GM21526 (cell line): Measurements from ENCODE around the gene NAXE.
"Not testable (repeated sequence)": the region's sequence is repeated elsewhere in the genome, so short reads cannot be mapped to it uniquely, and the experiment has no call there.

Experiments used
- ATAC-seq: cut with Tn5 transposase; IDR thresholded peaks from one replicate; pipeline ENCODE4 v1.9.1; 2021; ENCODE audit warnings: moderate library complexity; ENCODE audit not compliant: unreplicated experiment, low FRiP score

The NAXE gene

DNA sequence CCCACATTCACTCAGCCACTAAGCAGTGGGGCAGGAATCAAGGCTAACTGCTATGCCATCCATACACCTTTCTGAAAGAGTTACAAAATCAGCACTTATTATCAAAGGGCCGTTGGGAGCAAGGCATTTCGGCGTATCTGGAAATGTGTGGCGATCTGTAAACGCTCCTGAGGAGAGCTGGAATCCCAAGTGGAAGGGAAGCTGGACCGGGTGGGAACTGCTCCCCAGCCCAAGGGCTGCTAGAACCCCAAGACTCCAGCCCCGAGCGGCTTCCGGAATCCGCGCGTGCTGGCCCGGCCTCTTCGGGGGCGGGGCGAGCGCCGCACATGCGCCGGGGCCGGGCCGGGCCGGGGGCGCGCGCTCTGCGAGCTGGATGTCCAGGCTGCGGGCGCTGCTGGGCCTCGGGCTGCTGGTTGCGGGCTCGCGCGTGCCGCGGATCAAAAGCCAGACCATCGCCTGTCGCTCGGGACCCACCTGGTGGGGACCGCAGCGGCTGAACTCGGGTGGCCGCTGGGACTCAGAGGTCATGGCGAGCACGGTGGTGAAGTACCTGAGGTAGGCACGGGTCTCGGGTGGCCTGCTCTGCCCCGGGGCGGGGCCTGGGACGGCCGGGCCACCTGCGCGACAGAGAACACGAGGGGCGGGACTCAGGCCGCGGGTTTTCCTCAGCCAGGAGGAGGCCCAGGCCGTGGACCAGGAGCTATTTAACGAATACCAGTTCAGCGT, at the start of gene NAXE:
TSS of gene NAXE (plus strand) at position 345 of the 726 bp plus-strand sequence. CDS start at position 374, 29 bp downstream.
- ATAC-seq, result peak; percentile 74

GRCh38 chr1:156543066-156543465, 48.5 kb upstream of the NAXE start:
- ATAC-seq, result no peak

DNA sequence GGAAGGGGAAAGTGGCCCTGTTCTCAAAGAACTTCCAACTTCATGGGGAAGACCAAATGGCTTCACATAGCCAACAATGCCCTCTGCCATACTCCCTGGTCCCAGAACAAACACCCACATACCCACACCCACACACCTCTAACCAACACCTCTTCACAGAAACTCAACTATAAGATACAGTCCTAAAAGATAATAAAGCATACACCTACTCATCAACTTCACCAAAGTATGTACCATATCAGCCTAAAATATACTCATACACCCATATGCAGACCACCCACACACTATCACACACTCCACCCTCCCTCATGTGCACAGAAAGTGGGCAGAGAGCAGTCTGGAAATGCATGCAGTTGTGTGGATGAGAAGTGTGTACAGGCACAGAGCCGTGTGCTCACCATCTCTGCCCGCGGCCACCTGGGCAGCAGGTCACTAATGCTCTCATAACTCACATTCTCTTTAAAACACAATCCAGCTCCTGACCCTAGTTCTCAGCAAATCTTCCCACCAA, 46.9 kb upstream of the NAXE start:
- no peak for ATAC-seq

DNA sequence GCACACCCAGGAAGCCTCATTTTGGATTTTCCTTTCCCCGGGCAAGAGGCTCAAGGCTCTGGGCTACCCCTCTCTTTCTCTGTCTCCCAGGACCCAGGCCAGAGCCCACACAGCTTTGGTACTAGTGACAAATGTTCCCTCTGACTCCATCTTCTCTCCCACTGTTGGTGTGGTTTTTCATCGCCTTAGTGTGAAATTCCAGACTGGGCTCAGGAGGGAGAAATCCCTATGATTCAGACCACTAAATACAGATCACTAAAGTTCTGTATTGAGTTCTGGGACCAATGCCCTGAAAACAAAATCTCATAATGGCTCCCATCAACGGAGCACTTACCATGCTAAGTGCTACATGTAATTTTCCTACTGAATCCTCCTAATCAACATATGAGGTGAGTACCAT, 45.3 kb upstream of the NAXE start:
- ATAC-seq, result no peak

DNA sequence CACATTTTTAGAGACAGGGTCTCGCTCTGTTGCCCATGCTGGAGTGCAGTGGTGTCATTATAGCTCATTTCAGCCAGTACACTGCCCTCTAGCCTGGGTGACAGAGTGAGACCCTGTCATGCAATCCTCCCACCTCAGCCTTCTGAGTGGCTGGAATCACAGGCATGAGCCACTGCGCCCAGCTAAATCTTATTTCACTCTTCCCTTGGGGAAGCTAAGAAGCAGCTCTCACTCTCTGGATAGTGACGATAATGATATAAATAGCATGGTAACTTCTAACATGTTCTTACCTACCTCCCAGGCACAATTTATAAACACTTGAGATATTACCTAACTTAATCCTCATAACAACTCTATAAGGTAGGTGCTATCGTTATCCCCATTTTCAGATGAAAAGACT, 44.1 kb upstream of the NAXE start:
- no peak for ATAC-seq

GRCh38 chr1:156547982-156548381, 43.6 kb upstream of the NAXE start:
- ATAC-seq, result no peak

DNA sequence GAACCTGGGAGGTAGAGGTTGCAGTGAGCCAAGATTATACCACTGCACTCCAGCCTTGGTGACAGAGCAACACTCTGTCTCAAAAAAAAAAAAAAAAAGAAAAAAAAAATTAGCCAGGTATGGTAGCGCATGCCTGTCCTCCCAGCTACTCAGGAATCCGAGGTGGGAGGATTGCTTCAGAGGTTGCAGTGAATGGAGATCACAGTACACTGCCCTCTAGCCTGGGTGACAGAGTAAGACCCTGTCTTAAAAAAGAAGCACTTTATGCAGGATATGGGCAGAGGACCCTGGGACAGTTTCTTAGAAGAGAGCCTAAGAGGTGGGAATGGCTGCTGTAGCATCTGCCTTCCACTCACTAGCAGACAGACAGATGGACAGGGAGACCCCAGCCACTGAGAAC, 42.2 kb upstream of the NAXE start:
- ATAC-seq, result no peak

DNA sequence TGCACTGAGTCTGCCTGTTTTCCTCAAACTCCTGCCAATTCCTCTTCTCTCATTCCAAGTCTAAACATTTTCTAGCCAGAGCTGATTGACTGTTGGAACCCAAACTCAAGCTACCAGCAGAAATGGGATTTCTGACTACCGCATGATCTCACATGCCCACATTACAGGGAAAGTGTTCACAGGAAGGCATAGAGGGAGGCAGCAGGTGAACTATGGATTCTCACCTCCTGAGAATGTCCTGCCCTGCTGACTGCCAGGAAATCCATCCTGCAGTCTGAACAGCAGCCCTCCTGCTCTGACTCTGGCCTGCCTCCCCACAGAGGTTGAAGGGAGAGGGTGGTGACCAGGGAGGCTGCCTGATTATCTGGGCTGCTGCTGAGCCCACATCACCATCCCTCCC, 41.7 kb upstream of the NAXE start:
- no peak for ATAC-seq

DNA sequence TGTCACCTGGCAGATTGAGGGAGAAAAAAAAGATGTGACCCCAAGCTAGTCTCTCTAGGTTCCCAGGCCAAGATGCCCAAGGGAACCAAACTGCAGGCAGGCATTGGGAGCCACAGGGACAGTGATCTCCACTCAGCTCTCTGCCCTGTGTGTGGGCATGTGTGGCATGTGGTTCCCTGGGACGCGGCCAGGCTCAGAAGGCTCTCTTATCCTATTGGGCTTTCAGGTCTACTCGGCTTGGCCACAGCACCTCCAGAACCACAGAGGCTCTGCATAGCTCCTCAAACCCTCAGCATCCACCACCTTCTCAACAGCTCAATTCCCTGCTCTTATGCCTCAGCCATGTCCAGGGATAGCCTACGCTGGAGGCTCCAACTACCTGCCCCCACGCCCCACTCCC, 41.2 kb upstream of the NAXE start:
- ATAC-seq, result no peak

DNA sequence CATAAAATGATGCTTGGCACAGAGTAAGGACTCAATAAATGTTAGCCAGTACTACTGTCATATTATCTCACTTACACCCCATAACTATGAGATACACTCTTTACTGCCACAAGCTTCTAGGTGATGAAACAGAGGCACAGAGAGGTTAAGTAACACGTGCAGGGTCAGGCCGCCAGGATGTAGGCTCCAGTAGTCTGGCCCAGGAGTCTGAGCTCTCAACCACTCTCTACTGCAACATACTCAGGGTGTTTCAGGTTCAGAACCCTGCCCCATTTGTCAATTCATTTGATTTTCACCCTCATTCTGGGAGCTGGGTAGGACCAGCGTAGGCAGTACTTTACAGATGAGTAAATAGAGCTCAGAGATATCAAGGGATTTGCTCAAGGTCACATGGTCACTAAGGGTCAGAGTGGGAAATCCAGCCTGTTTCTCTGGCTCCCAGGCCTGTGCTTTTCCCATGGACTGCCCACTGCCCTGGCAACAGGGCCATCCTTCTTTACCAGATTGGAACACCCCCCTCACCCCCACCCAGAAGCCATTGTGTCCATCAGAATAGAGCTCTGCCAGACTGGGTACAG, 40.4 kb upstream of the NAXE start:
- ATAC-seq, result no peak

- no peak for ATAC-seq
Observed at GRCh38 chr1:156551869-156552268, 39.7 kb upstream of the NAXE start.

DNA sequence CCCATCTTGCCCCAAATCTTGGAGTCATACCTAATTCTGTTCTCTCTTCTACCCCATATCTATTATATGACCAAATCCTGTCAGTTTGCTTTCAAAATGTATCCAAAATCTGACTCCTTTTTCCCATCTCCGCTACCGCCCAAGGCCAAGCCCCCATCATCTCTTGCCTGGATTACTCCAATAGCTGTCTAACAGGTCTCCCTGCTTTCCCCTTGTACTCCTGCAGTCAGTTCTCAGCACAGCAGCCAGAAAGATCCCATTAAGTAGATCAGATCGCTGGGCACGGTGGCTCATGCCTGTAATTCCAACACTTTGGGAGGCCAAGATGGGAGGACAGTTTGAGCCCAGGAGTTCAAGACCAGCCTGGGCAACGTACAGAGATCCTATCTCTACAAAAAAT, 39.1 kb upstream of the NAXE start:
- no peak for ATAC-seq

DNA sequence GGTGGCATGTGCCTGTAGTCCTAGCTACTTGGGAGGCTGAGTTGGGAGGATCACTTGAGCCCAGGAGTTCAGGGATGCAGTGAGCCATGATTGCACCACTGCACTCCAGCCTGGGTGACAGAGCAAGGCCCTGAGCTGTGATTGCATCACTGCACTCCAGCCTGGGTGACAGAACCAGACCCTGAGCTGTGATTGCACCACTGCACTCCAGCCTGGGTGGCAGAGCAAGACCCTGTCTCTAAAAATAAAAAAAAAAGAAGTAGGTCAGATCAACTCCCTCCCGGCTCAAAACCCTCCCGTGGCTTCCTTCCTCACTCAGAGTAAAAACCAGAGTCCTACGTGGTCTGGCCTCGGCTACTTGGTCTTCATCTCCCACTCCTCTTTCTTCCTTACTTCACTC, 38.6 kb upstream of the NAXE start:
- ATAC-seq, result not testable (repeated sequence)

DNA sequence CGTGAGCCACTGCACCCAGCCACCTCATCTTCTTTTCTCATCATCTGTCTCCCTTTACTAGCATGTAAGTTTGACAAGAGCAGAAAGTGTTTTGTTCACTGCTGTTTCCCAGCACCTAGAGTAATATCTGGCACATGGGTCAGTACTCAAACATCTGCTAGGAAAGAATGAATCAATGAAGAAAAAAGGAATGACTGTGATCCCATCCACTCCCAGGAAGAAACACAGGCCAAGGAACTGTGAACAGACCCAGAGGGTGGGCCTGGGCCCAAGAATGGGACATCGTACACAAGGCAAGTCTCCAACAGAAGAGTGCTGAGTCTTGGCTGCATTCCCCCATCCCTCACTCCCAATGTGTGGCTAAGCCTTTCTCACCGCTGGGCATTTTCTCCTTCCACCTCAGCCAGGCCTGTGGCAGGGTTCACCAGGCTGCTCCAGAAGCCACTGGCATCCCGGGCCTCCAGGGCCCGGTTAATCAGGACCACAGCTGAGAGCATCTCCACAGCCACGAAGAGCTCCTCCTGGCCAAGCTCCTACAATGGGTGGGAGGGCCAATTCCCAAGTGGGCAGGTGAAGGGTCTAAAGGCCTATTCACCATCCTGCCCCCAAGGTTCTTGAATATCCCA, 37.6 kb upstream of the NAXE start:
- ATAC-seq, result no peak

- no peak for ATAC-seq
Observed at GRCh38 chr1:156554971-156555370, 36.6 kb upstream of the NAXE start.

DNA sequence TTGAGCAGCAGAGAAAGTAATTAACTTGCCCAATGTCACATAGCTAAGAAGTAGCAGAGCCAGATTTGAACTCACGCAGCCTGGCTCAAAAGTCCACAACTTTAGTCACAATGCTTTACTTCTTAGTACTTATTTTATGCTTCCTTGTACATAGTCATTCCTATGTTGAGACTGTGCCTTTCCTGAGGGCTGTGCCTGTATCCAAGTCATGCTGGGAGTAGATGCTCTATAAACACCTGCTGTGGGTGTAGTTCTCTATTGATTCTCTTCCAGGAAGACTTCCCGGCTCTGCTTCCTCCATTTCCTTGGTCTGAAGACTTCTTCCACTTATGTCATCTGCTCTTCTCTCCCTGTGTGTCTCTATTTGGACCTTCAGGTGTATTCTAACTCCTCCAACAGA, 35.9 kb upstream of the NAXE start:
- ATAC-seq, result no peak

DNA sequence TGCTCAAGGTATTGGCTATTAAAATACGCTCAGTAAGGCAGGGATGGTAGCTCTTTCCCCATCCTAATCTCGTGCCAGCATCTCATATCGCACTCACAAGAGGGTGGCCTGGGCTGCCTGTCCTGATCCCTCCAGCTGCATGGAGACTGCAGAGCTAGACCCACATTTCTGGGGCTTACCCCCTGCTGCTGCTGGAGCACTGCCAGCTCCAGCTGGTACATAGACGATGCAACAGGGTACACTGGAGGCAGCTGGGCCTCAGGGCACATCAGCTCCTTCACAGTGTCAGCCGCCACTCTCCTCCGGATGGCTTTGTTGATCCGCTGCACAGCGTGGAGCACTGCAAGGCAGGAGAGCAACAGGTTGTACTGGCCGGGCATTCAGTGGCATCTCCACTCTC, 35.2 kb upstream of the NAXE start:
- no peak for ATAC-seq

DNA sequence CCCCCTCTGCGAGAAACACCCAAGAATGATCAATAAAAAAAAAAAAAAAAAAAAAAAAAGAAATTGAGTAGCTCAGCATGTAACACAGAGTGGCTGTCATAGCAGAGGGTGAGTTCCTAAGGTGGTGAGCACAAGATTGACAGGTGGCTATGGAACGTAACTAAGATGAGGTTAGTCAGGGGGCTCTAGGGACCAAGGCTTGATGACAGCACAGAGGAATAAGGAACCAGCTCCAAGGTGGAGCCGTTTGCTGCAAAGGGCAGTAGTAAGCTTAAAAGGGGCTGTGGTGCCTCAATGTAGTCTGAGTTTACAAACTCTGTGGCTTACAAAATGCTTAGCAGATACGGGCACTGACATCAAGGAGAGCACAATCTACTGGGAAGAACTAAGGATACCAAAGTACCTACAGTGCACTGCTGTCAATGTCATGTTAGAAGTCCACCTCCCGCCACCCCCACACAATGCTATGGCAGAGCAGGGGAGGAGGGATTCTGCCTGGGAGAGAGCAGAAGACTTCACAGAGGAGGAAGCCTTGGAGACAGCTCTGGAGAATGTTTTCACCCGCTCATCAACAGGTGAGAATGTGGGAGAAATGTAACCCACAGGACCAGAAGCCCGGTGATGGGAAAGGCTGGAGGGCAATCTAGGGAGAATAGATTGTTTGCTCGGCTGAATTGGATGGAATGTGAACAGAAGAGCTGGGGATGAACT, 32.3 kb upstream of the NAXE start:
- ATAC-seq, result no peak

GRCh38 chr1:156559797-156560385, 31.7 kb upstream of the NAXE start:
- ATAC-seq, result no peak

DNA sequence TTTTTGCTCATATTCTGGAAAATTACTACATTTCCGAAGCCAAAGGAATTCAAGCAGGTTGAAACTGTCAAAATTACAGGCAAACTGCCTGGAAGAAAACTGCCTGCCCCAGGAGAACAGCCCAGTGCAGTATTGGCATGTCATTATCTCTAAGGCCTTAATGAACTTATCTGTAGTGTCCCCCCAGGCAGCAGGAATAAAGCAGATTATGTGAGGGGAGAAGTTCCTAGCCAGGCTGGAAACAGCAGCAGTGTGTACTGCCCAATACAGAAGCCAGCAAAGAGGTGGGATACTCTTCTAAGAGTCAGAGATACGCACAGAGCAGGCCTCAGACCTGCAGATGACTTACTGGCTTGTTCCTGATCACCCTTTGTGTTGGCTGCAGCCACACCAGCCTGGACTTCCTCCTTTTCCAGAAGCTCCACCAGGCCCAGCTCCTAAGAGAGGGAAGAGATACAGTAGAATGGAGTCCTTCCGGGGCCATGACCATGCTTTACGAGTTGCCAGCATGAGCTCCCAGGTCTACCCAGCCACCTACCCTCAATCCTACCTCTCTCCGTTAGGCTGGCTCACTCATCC, 30.9 kb upstream of the NAXE start:
- no peak for ATAC-seq

- no peak for ATAC-seq
Observed at GRCh38 chr1:156565519-156565918, 26.1 kb upstream of the NAXE start.
